NB4 (cell line): ENCODE results near the gene PLEK2.
A peak's percentile ranks its signal among the peaks of the same experiment; 100 is the strongest.

Source experiments
- DNase-seq: peaks from one replicate; pipeline ENCODE4 v3.0.0; 2010; ENCODE audit warnings: low read depth
- H3K4me3 ChIP-seq: one replicate; pipeline ENCODE4 v1.5.1; 2011; ENCODE audit warnings: mild to moderate bottlenecking, low read depth, low read length, moderate library complexity
- CTCF ChIP-seq: IDR thresholded peaks from one replicate; pipeline ENCODE4 v1.5.1; 2012; ENCODE audit warnings: low read depth, low read length
- MAX ChIP-seq: IDR thresholded peaks from 2 replicates; pipeline ENCODE4 v1.6.1; 2011; ENCODE audit warnings: low read depth, low read length
- MYC ChIP-seq: IDR thresholded peaks from 2 replicates; pipeline ENCODE4 v1.6.1; 2011; ENCODE audit warnings: low read depth, low read length
- POLR2A ChIP-seq: IDR thresholded peaks from 2 replicates; pipeline ENCODE4 v1.6.1; 2011; ENCODE audit warnings: mild to moderate bottlenecking; ENCODE audit not compliant: insufficient read length; ENCODE audit errors: extremely low read depth

PLEK2 gene

GRCh38 chr14:67441672-67442071 lies 29.7 kb upstream of the PLEK2 start:
- no peak for TF ChIP-seq POLR2A
- TF ChIP-seq CTCF = no peak
- no peak for TF ChIP-seq MYC
- no peak for TF ChIP-seq MAX
- H3K4me3 ChIP-seq = no peak overlapping the region
- DNase-seq = no peak

GRCh38 chr14:67441256-67441655 lies 29.3 kb upstream of the PLEK2 start:
- TF ChIP-seq MAX = no peak
- TF ChIP-seq CTCF = no peak
- no peak for TF ChIP-seq POLR2A
- TF ChIP-seq MYC = no peak
- peak; percentile 8 for DNase-seq
- H3K4me3 ChIP-seq = no peak overlapping the region

GRCh38 chr14:67440513-67440912 lies 28.5 kb upstream of the PLEK2 start:
- no peak overlapping the region for H3K4me3 ChIP-seq
- no peak for TF ChIP-seq MYC
- TF ChIP-seq POLR2A = no peak
- TF ChIP-seq CTCF = no peak
- TF ChIP-seq MAX = no peak
- DNase-seq = no peak

GRCh38 chr14:67438969-67439368 lies 27.0 kb upstream of the PLEK2 start:
- no peak for DNase-seq
- TF ChIP-seq MAX (no peak), MYC (no peak), POLR2A (no peak), CTCF (no peak)

GRCh38 chr14:67436006-67436866 lies 24.3 kb upstream of the PLEK2 start:
- TF ChIP-seq MAX (no peak), CTCF (no peak), POLR2A (no peak), MYC (no peak)
- no peak overlapping the region for H3K4me3 ChIP-seq
- DNase-seq = no peak

More at GRCh38 chr14:67438969-67439368, 27.0 kb upstream of the PLEK2 start:
- H3K4me3 ChIP-seq = no peak overlapping the region
